GM18951 (cell line): ENCODE results near the gene GH2.
A peak's percentile ranks its signal among the peaks of the same experiment; 100 is the strongest.
"Not testable (repeated sequence)": the region's sequence is repeated elsewhere in the genome, so short reads cannot be mapped to it uniquely, and the experiment has no call there.

Source experiments
- POLR2A ChIP-seq: IDR thresholded peaks from 4 replicates; pipeline ENCODE4 v1.6.1; 2011; ENCODE audit warnings: mild to moderate bottlenecking; ENCODE audit not compliant: insufficient read length, insufficient read depth; ENCODE audit errors: extremely low read depth
- in situ Hi-C: fragments of 300-500 bp; cut with MboI; formaldehyde crosslinking; loops from one replicate; pipeline ENCODE4 v1.12.0; 2022; ENCODE audit warnings: low sequenced_read_pairs, mixed read lengths, inconsistent platforms; ENCODE audit not compliant: unreplicated experiment

GH2 gene

GRCh38 chr17:63859257-63859656 is 22.5 kb downstream of the GH2 start:
- no peak for TF ChIP-seq POLR2A
- in situ Hi-C loops, result no loop called here

GRCh38 chr17:63856425-63856824 is 25.3 kb downstream of the GH2 start:
- in situ Hi-C loops, result not testable (repeated sequence)

GRCh38 chr17:63855185-63855584 is 26.6 kb downstream of the GH2 start:
- in situ Hi-C loops, result no loop called here
- no peak for TF ChIP-seq POLR2A

- in situ Hi-C loops, result no loop called here
- TF ChIP-seq POLR2A, result no peak
These were observed 27.0 kb downstream of the GH2 start for GRCh38 chr17:63854709-63855108.

- in situ Hi-C loops, result no loop called here
- TF ChIP-seq POLR2A, result no peak
These were observed 28.5 kb downstream of the GH2 start for GRCh38 chr17:63853260-63853659.

DNA sequence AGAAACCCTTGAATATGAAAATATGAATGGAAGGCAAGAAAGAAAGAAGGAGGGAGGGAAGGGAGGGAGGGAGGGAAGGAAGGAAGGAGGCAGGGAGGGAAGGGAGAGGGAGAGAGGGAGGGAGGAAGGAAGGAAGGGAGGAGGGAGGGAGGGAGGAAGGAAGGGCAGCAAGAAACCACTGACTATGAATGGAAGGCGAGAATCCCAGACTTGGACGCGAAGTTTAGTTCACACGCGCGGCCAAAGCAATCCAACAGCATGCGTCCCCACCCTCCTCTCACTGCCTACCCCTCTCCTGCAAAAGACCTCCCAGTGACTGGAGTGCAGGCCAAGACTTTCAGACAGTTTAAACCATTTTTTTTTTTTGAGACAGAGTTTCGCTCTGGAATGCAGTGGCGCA is 31.3 kb downstream of the GH2 start:
- in situ Hi-C loops, result no loop called here
- TF ChIP-seq POLR2A, result no peak

DNA sequence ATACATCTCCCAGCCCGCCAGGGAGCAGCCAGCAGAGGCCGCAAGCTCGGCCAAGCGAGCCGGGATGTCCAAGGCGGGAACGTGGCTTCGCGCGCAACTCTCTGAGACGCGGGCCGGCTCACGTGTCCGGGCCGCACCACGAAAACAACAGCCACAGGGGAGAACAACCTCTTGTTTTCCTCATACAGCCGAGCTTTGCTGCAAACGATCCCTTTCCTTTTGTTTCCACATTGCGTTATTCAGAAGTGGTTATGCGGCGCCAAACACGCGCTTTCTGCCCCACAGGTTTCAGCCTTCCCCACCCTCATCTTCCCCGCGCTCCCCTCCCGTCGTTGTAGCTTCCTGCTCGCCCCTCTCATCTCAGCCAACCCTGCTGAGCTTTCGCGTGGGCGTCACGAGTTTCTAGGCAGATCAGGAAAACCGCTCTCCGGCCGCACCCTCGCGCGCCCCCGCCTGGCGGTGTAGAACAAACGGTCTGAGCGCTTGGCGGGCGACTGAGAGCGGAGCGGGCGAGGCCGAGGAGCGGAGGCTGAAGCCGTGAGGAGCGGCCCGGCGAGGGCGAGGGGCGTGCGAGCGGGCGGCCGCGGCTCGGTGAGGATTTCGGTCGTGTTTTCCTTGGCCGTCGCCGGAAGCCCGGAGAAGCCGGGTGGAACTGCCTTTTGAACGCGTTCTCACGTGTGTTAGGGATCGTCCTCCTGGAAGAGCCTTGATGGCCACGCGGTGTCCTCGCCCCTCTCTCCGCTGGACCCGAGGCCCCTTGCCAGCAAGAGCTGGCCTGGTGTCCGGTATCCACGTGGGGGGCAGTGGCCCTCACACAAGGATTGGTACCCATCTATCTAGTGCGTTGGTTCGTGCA is 32.7 kb downstream of the GH2 start:
- peak; percentile 34 for TF ChIP-seq POLR2A
- in situ Hi-C loops, result no loop called here

GRCh38 chr17:63847525-63848249 is 34.1 kb downstream of the GH2 start:
- in situ Hi-C loops, result no loop called here
- no peak for TF ChIP-seq POLR2A

GRCh38 chr17:63845509-63845908 is 36.2 kb downstream of the GH2 start:
- TF ChIP-seq POLR2A, result no peak
- in situ Hi-C loops, result no loop called here

- in situ Hi-C loops, result no loop called here
- TF ChIP-seq POLR2A, result no peak
These were observed 37.6 kb downstream of the GH2 start for GRCh38 chr17:63843910-63844677.

- in situ Hi-C loops, result not testable (repeated sequence)
- TF ChIP-seq POLR2A, result peak; percentile 27
These were observed 38.3 kb downstream of the GH2 start for GRCh38 chr17:63843387-63843888.

- TF ChIP-seq POLR2A, result peak; percentile 86
These were observed 39.0 kb downstream of the GH2 start, which contains the start of gene SMARCD2 for GRCh38 chr17:63842540-63843386. SMARCD2 (minus strand) TSS chr17:63842685; CDS start chr17:63842674, 11 bp downstream.

More at GRCh38 chr17:63842540-63843386, 39.0 kb downstream of the GH2 start, which contains the start of gene SMARCD2:
- in situ Hi-C loops, result no loop called here
